HG03571 (cell line): ENCODE data around the gene PTPN3.
A peak's percentile ranks its signal among the peaks of the same experiment; 100 is the strongest.
"Not testable (repeated sequence)": the region's sequence is repeated elsewhere in the genome, so short reads cannot be mapped to it uniquely, and the experiment has no call there.

Source experiments
- ATAC-seq: cut with Tn5 transposase; IDR thresholded peaks from one replicate; pipeline ENCODE4 v1.9.1; 2021; ENCODE audit not compliant: unreplicated experiment

Gene PTPN3

GRCh38 chr9:109498195-109499092 lies at the start of gene PTPN3:
Gene PTPN3, minus strand, starts transcription at chr9:109498307. Its CDS starts 34,873 bp downstream, at chr9:109463434.
- no peak for ATAC-seq

GRCh38 chr9:109544954-109545353 lies 46.8 kb upstream of the PTPN3 start:
- ATAC-seq = not testable (repeated sequence)

- no peak for ATAC-seq
Measured at GRCh38 chr9:109542922-109543321, 44.8 kb upstream of the PTPN3 start.

- ATAC-seq = no peak
Measured at GRCh38 chr9:109538346-109538745, 40.2 kb upstream of the PTPN3 start.

- ATAC-seq = no peak
Measured at GRCh38 chr9:109537288-109537687, 39.2 kb upstream of the PTPN3 start.

DNA sequence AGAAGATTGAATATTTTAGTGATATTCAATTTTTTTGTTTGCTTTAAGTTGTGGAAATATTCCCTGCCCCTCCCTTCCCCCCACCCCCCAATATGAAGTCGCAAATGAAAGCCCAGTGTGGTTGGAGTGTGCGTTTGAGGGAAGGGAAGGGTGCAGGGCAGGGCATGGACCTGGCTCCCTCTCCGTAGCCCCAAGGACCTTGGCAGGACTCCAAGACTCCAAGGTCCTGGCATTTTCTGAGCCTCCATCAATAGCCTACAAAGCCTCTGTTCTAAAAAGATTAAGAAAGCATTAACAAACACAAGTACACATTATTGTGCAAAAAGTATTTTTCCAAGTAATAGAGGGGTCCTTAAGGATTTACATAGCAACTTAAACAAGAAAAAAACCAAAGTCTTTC lies 38.8 kb upstream of the PTPN3 start:
- no peak for ATAC-seq

- ATAC-seq = no peak
Measured at GRCh38 chr9:109535365-109535764, 37.3 kb upstream of the PTPN3 start.

- no peak for ATAC-seq
Measured at GRCh38 chr9:109534151-109534550, 36.0 kb upstream of the PTPN3 start.

- not testable (repeated sequence) for ATAC-seq
Measured at GRCh38 chr9:109532652-109533051, 34.5 kb upstream of the PTPN3 start.

GRCh38 chr9:109522106-109522505 lies 24.0 kb upstream of the PTPN3 start:
- ATAC-seq = no peak

DNA sequence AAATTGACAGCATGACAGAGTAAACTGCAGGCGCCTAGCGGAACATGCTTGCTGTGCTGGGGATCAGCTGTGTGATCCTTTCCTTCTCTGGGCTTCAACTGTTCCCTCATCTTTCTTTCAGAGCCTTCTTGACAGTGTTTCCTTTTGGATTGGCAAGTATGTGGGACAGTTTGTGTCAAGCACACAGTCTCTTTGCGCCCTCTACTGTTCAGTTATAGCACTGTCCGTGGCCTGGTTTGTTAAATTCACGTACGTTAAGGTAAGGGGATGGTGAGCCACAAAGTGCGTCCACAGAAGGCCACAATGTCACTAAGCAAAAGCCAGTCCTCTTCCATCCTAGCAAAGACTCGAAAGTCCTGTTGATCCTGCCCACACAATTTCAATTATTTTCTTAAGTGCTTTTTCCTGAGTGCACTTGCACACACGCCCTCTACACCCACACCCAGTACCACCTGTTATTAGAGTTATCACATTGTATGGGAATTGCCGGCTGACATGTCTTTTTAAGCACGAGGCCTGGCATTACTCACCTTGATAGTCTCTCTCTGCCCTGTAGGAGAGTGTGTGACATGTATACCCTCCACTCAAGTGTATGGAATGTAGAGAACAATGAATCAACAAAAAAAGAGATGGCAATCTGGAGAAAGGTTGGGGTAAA lies 22.5 kb upstream of the PTPN3 start:
- peak; percentile 81 for ATAC-seq

GRCh38 chr9:109519366-109519765 lies 21.3 kb upstream of the PTPN3 start:
- no peak for ATAC-seq

DNA sequence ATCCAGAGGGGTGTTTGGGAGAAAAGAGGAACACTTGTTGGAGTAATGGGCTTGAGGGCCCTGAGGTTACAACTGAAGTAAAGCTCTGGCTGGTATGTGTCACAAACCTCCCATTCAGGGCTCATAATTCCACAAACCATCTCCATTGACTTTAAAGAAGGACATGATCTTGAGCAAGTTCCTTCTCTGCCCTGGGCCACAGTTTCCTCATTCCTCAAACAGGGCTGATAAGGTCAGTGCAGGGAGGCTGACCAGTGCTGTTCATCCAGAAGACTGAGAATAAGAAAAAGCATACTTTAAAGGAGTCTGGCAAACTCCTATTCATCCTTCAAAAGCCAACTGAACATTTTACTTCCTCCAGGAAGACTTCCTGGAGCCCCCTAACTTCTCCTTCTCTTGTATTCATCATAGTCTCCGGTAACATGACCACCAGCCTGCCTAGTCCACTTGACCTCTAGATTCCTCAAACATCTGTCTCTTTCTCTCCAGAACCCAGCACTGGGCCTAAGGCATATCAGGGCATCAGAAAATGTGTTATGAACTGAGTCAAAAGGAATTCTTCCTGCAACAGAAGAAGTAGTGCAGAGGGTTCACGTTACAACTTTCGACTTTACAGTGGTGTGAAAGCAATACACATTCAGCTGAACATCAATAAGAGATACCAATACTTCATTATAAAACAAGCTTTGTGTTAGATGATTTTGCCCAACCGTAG lies 20.7 kb upstream of the PTPN3 start:
- ATAC-seq = no peak

DNA sequence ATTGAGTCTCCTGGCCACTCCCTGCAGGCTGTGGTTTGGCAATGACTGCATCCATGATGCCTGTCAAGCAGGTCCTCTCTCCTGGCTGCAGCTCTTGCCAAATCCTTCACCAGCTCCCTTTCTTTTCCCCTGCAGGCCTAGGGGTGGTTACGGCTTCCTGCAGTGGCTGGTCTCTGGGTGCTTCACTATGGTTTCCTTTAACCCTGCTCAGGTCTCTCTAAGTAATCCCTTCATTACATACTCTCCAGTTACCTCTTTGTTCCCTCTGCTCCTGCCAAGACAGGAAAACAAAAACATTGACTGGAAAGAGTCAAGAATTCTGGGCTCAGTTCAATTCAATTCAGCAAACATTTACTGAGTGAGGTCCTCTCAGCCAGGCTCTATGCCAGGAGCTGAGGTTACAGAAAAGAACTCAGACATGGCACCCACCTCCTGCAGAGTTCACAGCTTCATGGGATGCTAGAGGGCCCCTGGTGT lies 19.8 kb upstream of the PTPN3 start:
- no peak for ATAC-seq

GRCh38 chr9:109513871-109514270 lies 15.8 kb upstream of the PTPN3 start:
- no peak for ATAC-seq

DNA sequence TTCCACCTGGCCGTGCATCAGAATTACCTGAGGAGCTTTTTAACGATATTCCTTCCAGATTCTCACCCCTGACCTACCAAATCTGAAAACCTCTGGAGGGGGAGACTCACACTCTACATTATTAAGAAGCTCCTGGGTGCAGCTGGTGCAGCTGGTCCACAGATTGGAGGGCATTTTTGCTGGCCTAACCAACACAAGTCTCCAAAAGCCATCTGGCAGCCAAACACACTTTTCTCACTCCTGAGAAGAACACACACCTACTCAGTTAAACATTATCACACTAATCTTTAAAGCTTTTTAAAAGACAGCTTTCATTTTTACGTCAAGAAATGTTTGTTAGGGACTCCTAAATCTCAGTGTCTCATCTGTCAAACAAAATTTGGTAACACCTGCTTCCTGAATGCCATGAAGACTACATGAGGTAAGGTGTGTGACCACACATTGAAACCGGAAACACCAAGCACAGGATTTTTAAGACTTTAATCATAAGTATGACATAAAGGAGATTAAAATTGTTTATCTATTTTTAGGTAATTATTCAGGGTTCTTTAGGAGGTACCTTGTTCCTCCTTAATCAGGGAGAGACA lies 14.2 kb upstream of the PTPN3 start:
- no peak for ATAC-seq

DNA sequence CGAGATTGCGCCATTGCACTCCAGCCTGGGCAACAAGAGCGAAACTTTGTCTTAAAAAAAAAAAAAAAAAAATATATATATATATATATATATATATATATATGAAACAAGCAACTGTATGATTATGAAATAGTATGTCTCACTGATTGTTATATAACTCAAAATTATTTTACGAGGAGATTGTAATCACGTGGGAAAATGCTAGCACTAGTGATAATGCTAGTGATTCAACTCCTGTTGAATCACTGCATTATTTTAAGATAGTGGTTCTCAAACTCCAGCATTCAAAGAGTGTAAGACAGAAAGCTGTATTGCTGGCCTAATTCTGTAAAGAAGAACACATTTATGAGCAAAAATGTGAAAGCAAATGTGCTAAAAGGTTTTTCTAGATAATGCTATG lies 12.4 kb upstream of the PTPN3 start:
- no peak for ATAC-seq

DNA sequence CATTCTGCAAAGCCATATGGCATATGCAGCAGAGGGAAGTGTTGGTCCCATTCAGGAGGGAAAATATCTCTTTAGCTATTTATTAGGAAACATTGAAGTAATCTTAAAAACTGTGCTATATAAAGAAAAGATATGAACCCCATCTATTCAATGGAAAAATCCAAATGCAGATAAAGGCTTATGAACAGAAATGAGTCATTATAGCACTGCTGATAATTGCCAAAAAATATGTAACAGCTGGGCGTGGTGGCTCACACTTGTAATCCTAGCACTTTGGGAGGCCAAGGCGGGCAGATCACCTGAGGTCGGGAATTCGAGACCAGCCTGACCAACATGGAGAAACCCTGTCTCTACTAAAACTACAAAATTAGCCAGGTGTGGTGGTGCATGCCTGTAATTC lies 11.9 kb upstream of the PTPN3 start:
- not testable (repeated sequence) for ATAC-seq

DNA sequence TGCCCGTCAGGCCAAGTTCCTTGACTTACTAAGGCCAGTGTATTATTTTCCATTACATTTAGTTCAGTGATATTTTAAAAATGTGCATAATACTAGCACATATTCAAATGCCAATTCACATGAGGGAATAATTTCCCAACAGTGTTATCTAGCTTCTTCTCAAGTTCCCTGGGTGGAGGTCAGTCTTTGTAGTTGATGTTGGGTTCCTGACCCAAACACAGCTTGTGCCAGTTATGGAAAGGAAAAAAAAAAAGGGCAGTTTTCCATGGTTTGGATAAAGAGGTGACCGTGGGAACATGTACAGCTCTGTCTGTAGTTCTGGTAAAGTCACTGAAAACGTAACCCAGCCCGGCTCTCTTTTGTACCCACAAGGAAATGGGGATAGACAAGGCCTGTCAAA lies 11.5 kb upstream of the PTPN3 start:
- no peak for ATAC-seq

GRCh38 chr9:109507421-109507838 lies 9.3 kb upstream of the PTPN3 start:
- ATAC-seq = no peak

DNA sequence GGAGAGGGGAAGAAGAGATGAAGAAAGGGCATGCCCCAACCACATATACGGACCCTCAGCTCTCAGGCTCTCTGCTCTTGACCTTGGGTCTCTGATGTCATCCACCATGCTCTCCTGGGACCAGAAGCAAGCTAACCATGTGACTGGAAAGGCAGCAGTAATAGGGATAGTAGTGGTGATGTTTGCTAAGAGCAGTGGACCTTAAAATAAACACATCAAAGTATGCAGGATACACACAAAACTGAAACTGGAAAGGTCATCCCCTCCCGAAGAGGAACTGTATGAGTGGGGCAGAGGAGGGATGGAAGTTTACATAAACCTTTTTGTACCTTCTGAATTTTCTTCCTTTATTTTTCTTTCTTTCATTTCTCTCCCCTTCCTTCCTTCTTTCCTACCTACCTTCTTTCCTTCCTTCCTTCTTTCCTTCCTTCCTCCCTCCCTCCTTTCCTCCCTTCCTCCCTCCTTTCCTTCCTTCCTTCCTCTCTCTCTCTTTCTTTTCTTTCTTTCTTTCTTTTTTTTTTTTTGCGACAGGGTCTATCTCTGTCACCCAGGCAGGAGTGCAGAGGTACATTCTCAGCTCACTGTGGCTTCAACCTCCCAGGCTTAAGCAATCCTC lies 8.1 kb upstream of the PTPN3 start:
- no peak for ATAC-seq
